Right lobe of liver (tissue), 6 donors: ENCODE measurements around the gene TSPAN32. TPM values are rescaled to one million over a fixed set of nuclear protein-coding genes. Genes with fewer than 3 reads are reported as not detected.

Experiments used
- ATAC-seq, 4 donors: fragments of 200-7000 bp; cut with Tn5 transposase; one replicate each; pipeline ENCODE4 v1.9.1; 2020; ENCODE audit warnings: mild to moderate bottlenecking in 4 of 4, moderate library complexity in 4 of 4
- DNase-seq, 3 donors: peaks; one replicate each; pipeline ENCODE4 v3.0.0-alpha.2; 2020
- H3K27ac ChIP-seq, 3 donors: fragments of 200-600 bp; one replicate each; pipeline ENCODE4 v1.8.0; 2022
- H3K27me3 ChIP-seq, 2 donors: fragments of 200-600 bp; one replicate each; pipeline ENCODE4 v1.8.0; 2022
- H3K36me3 ChIP-seq, 4 donors: fragments of 200-600 bp; sonication (generic) in 1 of 4; one replicate each; pipeline versions ENCODE4 v1.5.1 to v1.8.0; 2017 to 2022; ENCODE audit warnings: control low read depth in 1 of 4
- H3K4me1 ChIP-seq, 4 donors: fragments of 200-600 bp; sonication (generic) in 1 of 4; one replicate each; pipeline versions ENCODE4 v1.5.1 to v1.8.0; 2017 to 2022; ENCODE audit warnings: control low read depth in 1 of 4
- H3K4me3 ChIP-seq, 3 donors: fragments of 200-600 bp; one replicate each; pipeline ENCODE4 v1.8.0; 2022
- H3K9me3 ChIP-seq, 4 donors: fragments of 200-600 bp; sonication (generic) in 1 of 4; one replicate each; pipeline versions ENCODE4 v1.5.1 to v1.8.0; 2017 to 2022; ENCODE audit warnings: control low read depth in 1 of 4
- CTCF ChIP-seq, 4 donors: fragments of 200-600 bp in 3 of 4; fragments of 450-650 bp in 1 of 4; IDR thresholded peaks; one replicate each; pipeline versions ENCODE4 v1.5.1 to v1.8.0; 2016 to 2022; ENCODE audit warnings: antibody characterized with exemption in 4 of 4, mild to moderate bottlenecking in 2 of 4
- POLR2A ChIP-seq: fragments of 450-650 bp; IDR thresholded peaks from one replicate; pipeline ENCODE4 v1.6.1; 2017; ENCODE audit warnings: antibody characterized with exemption, mild to moderate bottlenecking
- WGBS: methylation state at CpG from one replicate; pipeline ENCODE4 v1.1.6; 2018; ENCODE audit warnings: low coverage, low lambda C conversion rate; ENCODE audit not compliant: insufficient coverage; ENCODE audit errors: missing lambda C conversion rate; 5-methylcytosine and 5-hydroxymethylcytosine counted together
- intact Hi-C, 2 donors: fragments of 100-400 bp; cut with DNase I; formaldehyde crosslinking; loops; one replicate each; pipeline versions ENCODE4 v1.11.2 to v1.14.1; 2022
- total RNA-seq, 6 experiments: library from RNA; depleted of rRNA in 2 of 6; stranded (reverse); fragments of >200 nt in 2 of 6; fragmentation: NEBNext Ultra II Directional in 3 of 6; extraction: Animal tissue kit (Norgen Biotek cat#: 25700) in 3 of 6; gene quantifications; one replicate each; pipeline versions ENCODE4 v1.1.0 to v1.2.4, GENCODE V29; 2016 to 2023
- donor health status: DM: no; HTN: yes; CAD: no.
- donor health status: DM: no; HTN: no; CAD: no.
- donor health status: DM: no; HTN: no; CAD: no.
- donor health status: DM: no; HTN: yes; CAD: no.
- donor health status: DM: no; HTN: yes; CAD: no.

TSPAN32 gene
- total RNA-seq, 6 experiments from 2014 or later = 0.24 to 1.2 (median 0.63) TPM; not detected in 2

GRCh38 chr11:2264366-2265053 is 37.3 kb upstream of the TSPAN32 start:
- Histone ChIP-seq H3K9me3 (no peaks in the 10 kb centered on the region), H3K4me3 (no peak overlapping the region), H3K27me3 (no peaks in the 10 kb centered on the region), H3K36me3 (no peaks in the 10 kb centered on the region), H3K27ac (no peak overlapping the region), H3K4me1 (peaks cover 0 to 2% (median 0%) of the 10 kb centered on the region in 4 donors)
- ATAC-seq (no peak), DNase-seq (peak in 1 of 3 donors; percentile 29)
- TF ChIP-seq CTCF (IDR thresholded peaks at IDR 0.05) = no peak
- TF ChIP-seq POLR2A = no peak
- WGBS = 83% methylated on average over 13 of the region's 22 CpGs
- intact Hi-C loops = no loop called here

GRCh38 chr11:2265396-2265795 is 36.4 kb upstream of the TSPAN32 start:
- H3K27me3 ChIP-seq = peaks cover 0 to 7% of the 10 kb centered on the region in 2 donors
- peak overlapping the region in 1 of 3 donors; percentile 13 for H3K27ac ChIP-seq
- TF ChIP-seq POLR2A (no peak), CTCF (IDR thresholded peaks at IDR 0.05) (no peak)
- H3K9me3 ChIP-seq = no peaks in the 10 kb centered on the region
- peak in 1 of 3 donors; percentile 50 for DNase-seq
- H3K4me1 ChIP-seq = peaks cover 0 to 10% (median 0%) of the 10 kb centered on the region in 4 donors
- WGBS = 13% methylated on average over 2 of the region's 2 CpGs
- H3K36me3 ChIP-seq = no peaks in the 10 kb centered on the region
- intact Hi-C loops = no loop called here
- peak in 2 of 4 donors; percentile 34 to 39 for ATAC-seq
- H3K4me3 ChIP-seq = no peak overlapping the region

- DNase-seq = no peak
- Histone ChIP-seq H3K4me1 (peaks cover 0 to 10% (median 0%) of the 10 kb centered on the region in 4 donors), H3K27me3 (peaks cover 0 to 14% of the 10 kb centered on the region in 2 donors), H3K4me3 (no peak overlapping the region), H3K36me3 (no peaks in the 10 kb centered on the region), H3K9me3 (no peaks in the 10 kb centered on the region), H3K27ac (no peak overlapping the region)
- TF ChIP-seq CTCF (IDR thresholded peaks at IDR 0.05) (no peak), POLR2A (no peak)
- intact Hi-C loops = no loop called here
- 79% methylated on average over 8 of the region's 24 CpGs for WGBS
- ATAC-seq = no peak
Observed at GRCh38 chr11:2265854-2266585, 35.8 kb upstream of the TSPAN32 start.

GRCh38 chr11:2266586-2267305 is 35.1 kb upstream of the TSPAN32 start:
- no peaks in the 10 kb centered on the region for H3K9me3 ChIP-seq
- DNase-seq (peak in 1 of 3 donors; percentile 35), ATAC-seq (no peak)
- no peak overlapping the region for H3K4me3 ChIP-seq
- H3K4me1 ChIP-seq = peaks cover 0 to 10% (median 0%) of the 10 kb centered on the region in 4 donors
- intact Hi-C loops = no loop called here
- WGBS = 71% methylated on average over 5 of the region's 26 CpGs
- H3K36me3 ChIP-seq = no peaks in the 10 kb centered on the region
- H3K27me3 ChIP-seq = peaks cover 0 to 17% of the 10 kb centered on the region in 2 donors
- H3K27ac ChIP-seq = no peak overlapping the region
- TF ChIP-seq POLR2A (no peak), CTCF (IDR thresholded peaks at IDR 0.05) (no peak)
